HCEC 1CT (cell line): ENCODE data around the gene ZNRF2.

Experiments
- DNase-seq: peaks from one replicate; pipeline ENCODE4 v3.0.0-alpha.2; 2017

Gene ZNRF2

GRCh38 chr7:30412782-30413504, 128.5 kb downstream of the ZNRF2 start:
- peak; percentile 82 for DNase-seq

GRCh38 chr7:30413864-30414263, 129.5 kb downstream of the ZNRF2 start:
- DNase-seq = no peak
